Measurements from ENCODE around the gene SPACA4. TPM values are rescaled to one million over a fixed set of nuclear protein-coding genes. Genes with fewer than 3 reads are reported as not detected.

The SPACA4 gene
- total and polyA plus RNA-seq, 9 of the 15 experiments (the other 6 are each of a cell fraction or from before 2014, with no cell fraction given) = not detected

GRCh38 chr19:48634424-48635262, 28.1 kb downstream of the SPACA4 start (continued):
- TF ChIP-seq TSHZ1 (CRISPR knock-in tag; IDR thresholded peaks at IDR 0.05) = no peak
- TF ChIP-seq PHF8 (IDR thresholded peaks at IDR 0.05; ENCODE audit: borderline replicate concordance, low read length) = peak; percentile 52; the same call in 1 of the 2 replicates
- TF ChIP-seq HIVEP1 (CRISPR knock-in tag; IDR thresholded peaks at IDR 0.05) = no peak
- no peak for TF ChIP-seq ZFP30 (CRISPR knock-in tag; IDR thresholded peaks at IDR 0.05; ENCODE audit: borderline replicate concordance)
- TF ChIP-seq NR2C1 (IDR thresholded peaks at IDR 0.05) = 0 out of 2 replicates have a peak, but pooled peaks have one; percentile 60
- peak; percentile 26; the same call in 1 of the 2 replicates for TF ChIP-seq NR2C1 (tag; IDR thresholded peaks at IDR 0.05)
- peak; percentile 70; the same call in 1 of the 2 replicates for TF ChIP-seq ZBTB17 (CRISPR knock-in tag; IDR thresholded peaks at IDR 0.05)
- TF ChIP-seq TOE1 (IDR thresholded peaks at IDR 0.05; ENCODE audit: borderline replicate concordance) = peak; percentile 98
- TF ChIP-seq TOE1 (CRISPR knock-in tag; IDR thresholded peaks at IDR 0.05; ENCODE audit: borderline replicate concordance, low read depth) = no peak
- no peak; the same call in 1 of the 2 replicates for TF ChIP-seq ETV5 (CRISPR knock-in tag; IDR thresholded peaks at IDR 0.05; ENCODE audit: low read depth)
- TF ChIP-seq ZNF644 (tag; IDR thresholded peaks at IDR 0.05; ENCODE audit: low read depth) = 0 out of 2 replicates have a peak, but pooled peaks have one; percentile 34
- peak; percentile 39 to 80; a peak in 2 of 4 replicates for TF ChIP-seq FOXK2 (conservative IDR thresholded peaks at IDR 0.05 in 1 of 2, IDR thresholded peaks at IDR 0.05 in 1 of 2; ENCODE audit: low read depth in 2 of 2)
- no peak for TF ChIP-seq MYBL2 (IDR thresholded peaks at IDR 0.05; ENCODE audit: low read depth)
- TF ChIP-seq MYBL2 (CRISPR knock-in tag; IDR thresholded peaks at IDR 0.05; ENCODE audit: borderline replicate concordance) = no peak
- TF ChIP-seq SMARCA4 (IDR thresholded peaks at IDR 0.05) = no peak
- no peak for TF ChIP-seq MCM7 (IDR thresholded peaks at IDR 0.05)
- peak; percentile 71; the same call in 1 of the 2 replicates for TF ChIP-seq GATAD2A (IDR thresholded peaks at IDR 0.05)
- TF ChIP-seq NFYB (IDR thresholded peaks at IDR 0.05; ENCODE audit: extremely low read depth, insufficient read length) = no peak
- no peak for TF ChIP-seq CBX1 (IDR thresholded peaks at IDR 0.05; ENCODE audit: low read depth)
- TF ChIP-seq ZNF780A (CRISPR knock-in tag; IDR thresholded peaks at IDR 0.05) = no peak
- no peak for TF ChIP-seq ARID3A (IDR thresholded peaks at IDR 0.05; ENCODE audit: borderline replicate concordance, low read depth, low read length)
- peak in 1 of 2 experiments; percentile 71; a peak in 2 of 4 replicates for TF ChIP-seq HDAC1 (IDR thresholded peaks at IDR 0.05)
- no peak for TF ChIP-seq HLTF (IDR thresholded peaks at IDR 0.05)
- TF ChIP-seq CREM (IDR thresholded peaks at IDR 0.05; ENCODE audit: low read depth) = peak; percentile 61
